Activated T-helper 1 cell treated with anti-CD3 and anti-CD28 coated beads, Interleukin-12 subunit alpha, Interleukin-12 subunit beta, Interleukin-2, Interleukin-4 antibody, amounts not matched to agents 30 ng/mL and 10 ng/mL and 1 ng/mL, durations not matched to agents 14 hours and 24 hours and 36 hours (primary cell): ENCODE results near the gene DHRS3. TPM values are rescaled to one million over a fixed set of nuclear protein-coding genes. Genes with fewer than 3 reads are reported as not detected.
"Not testable (repeated sequence)": the region's sequence is repeated elsewhere in the genome, so short reads cannot be mapped to it uniquely, and the experiment has no call there.

Experiments
- DNase-seq: peaks from one replicate; pipeline ENCODE4 v3.0.0; 2021; ENCODE audit warnings: low spot score
- H3K27ac Mint-ChIP-seq: one replicate; pipeline ENCODE4 v1.8.0; 2021; ENCODE audit warnings: mild to moderate bottlenecking, mixed read lengths
- H3K27me3 Mint-ChIP-seq: one replicate; pipeline ENCODE4 v1.8.0; 2022; ENCODE audit warnings: mild to moderate bottlenecking, moderate library complexity, mixed read lengths; ENCODE audit not compliant: insufficient read depth
- H3K36me3 Mint-ChIP-seq: one replicate; pipeline ENCODE4 v1.8.0; 2021; ENCODE audit warnings: low read depth, mixed read lengths
- H3K4me1 Mint-ChIP-seq: one replicate; pipeline ENCODE4 v1.8.0; 2021; ENCODE audit warnings: low read depth, mixed read lengths
- H3K4me3 Mint-ChIP-seq: one replicate; pipeline ENCODE4 v1.8.0; 2021; ENCODE audit warnings: mild to moderate bottlenecking, moderate library complexity, mixed read lengths
- H3K9me3 Mint-ChIP-seq: one replicate; pipeline ENCODE4 v1.8.0; 2021; ENCODE audit warnings: mixed read lengths
- intact Hi-C: fragments of 100-400 bp; cut with micrococcal nuclease; formaldehyde crosslinking; loops from one replicate; pipeline ENCODE4 v1.15.1; 2024
- total RNA-seq: library from RNA; stranded (reverse); gene quantifications from 2 replicates; pipeline ENCODE4 v1.2.3, GENCODE V29; 2022

The DHRS3 gene
- total RNA-seq, 1 donor from 2014 or later = 111 TPM

DNA sequence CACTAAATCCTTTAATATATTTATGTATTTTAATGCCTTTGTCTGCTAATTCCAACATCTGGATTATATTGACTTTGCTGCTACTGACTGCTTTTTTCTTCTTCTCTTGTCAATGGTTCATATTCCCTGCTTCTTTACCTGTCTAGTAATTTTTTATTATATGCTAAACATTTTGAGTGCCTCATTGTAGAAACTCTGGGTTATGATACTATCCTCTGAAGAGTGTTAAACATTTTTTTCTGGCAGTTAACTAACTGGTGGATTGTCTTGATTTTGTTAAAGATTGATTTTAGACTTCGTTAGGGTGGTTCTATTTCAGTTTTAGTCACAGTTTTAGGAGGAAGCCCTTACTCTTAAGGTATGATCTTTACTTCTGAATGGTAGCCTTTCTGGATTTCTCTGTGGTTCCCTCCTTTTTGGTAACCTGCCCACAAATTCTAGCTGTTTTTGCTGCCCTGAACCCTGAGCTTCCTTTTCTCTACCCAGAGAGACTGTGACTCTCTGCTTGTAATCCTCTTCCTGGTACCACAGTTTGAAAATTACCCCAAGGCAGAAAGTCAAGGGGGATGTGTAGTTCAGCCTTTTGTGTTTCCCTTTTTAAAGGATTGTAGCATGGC is 81.9 kb downstream of the DHRS3 start:
- H3K9me3 Mint-ChIP-seq = peaks cover 26% of the 10 kb centered on the region
- no peak for DNase-seq
- H3K4me1 Mint-ChIP-seq = no peaks in the 10 kb centered on the region
- H3K27me3 Mint-ChIP-seq = peaks cover 2% of the 10 kb centered on the region
- peaks cover 25% of the 10 kb centered on the region for H3K36me3 Mint-ChIP-seq
- intact Hi-C loops = no loop called here
- no peak overlapping the region for H3K27ac Mint-ChIP-seq
- H3K4me3 Mint-ChIP-seq = no peak overlapping the region

DNA sequence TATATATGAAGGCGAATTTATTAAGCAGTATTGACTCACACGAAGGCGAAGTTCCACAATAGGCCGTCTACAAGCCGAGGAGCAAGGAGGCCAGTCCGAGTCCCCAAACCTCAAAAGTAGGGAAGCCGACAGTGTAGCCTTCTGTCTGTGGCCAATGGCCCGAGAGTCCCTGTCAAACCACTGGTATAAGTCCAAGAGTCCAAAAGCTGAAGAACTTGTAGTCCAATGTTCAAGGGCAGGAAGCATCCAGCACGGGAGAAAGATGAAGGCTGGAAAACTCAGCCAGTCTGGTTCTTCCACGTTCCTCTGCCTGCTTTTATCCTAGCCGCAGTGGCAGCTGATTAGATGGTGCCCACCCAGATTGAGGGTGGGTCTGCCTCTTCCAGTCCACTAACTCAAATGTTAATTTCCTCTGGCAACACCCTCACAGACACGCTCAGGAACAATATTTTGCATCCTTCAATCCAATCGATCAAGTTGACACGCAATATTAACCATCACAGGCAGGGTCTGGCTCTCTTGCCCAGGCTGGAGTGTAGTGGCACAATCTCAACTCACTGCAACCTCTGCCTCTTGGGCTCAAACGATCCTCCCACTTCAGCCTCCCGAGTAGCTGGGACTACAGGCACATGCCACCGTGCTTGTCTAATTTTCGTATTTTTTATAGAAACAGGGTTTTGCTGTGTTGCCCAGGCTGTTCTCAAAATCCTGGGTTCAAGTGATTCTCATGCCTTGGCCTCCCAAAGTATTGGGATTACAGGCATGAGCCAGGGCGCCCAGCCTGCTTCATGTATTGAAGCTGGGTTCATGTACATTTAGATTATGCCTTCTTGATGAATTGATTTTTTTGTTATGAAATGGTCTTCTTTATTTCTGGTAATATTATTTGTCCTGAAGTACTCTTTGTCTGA is 85.3 kb downstream of the DHRS3 start:
- Mint-ChIP-seq H3K36me3 (peaks cover 25% of the 10 kb centered on the region), H3K27me3 (peaks cover 2% of the 10 kb centered on the region), H3K4me3 (no peak overlapping the region), H3K9me3 (peaks cover 25% of the 10 kb centered on the region), H3K4me1 (peaks cover 9% of the 10 kb centered on the region), H3K27ac (no peak overlapping the region)
- intact Hi-C loops = no loop called here
- DNase-seq = no peak

DNA sequence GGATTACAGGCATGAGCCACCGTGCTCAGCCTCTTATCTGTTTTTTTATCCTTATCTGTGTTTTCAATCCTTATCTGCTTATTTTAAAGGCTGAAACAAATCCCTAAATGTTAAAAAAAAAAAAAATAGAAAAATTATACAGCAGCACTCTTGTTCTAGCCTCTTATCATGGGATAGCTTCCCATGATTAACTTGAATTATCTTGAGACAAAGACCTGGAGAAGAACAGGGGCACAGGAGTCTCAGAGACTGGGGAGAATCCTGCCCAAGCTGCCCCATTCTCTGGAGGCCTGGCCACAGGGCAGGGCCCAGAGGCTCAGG is 86.9 kb downstream of the DHRS3 start:
- H3K27ac Mint-ChIP-seq = no peak overlapping the region
- DNase-seq = no peak
- intact Hi-C loops = no loop called here
- peaks cover 13% of the 10 kb centered on the region for H3K36me3 Mint-ChIP-seq
- peaks cover 11% of the 10 kb centered on the region for H3K9me3 Mint-ChIP-seq
- H3K27me3 Mint-ChIP-seq = no peaks in the 10 kb centered on the region
- no peak overlapping the region for H3K4me3 Mint-ChIP-seq
- H3K4me1 Mint-ChIP-seq = peaks cover 9% of the 10 kb centered on the region

DNA sequence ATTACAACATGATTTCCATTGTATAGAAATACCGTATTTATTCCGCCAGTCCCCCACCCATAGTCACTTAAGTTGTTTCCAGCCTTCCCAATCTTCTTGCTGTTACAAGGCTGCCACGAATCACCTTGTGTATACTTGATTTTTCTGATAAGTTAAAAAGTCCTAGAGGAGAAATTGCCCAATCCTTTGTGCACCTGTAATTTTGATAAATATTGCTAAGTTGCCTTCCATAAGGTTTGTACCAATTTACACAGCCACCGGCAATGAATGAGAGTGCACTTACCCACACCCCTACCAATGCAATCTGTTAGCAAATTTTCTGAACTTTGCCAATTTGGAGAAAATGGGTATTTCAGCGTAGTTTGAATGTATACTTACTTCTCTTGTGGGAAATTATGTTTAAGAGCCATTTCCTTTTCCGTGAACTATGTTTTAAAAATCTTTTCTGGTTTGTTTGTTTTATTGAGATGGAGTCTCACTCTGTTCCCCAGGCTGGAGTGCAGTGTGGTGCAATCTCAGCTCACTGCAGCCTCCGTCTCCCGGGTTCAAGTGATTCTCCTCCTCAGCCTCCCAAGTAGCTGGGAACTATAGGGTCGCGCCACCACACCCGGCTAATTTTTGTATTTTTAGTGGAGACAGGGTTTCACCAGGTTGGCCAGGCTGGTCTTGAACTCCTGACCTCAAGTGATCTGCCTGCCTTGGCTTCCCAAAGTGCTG is 87.4 kb downstream of the DHRS3 start:
- peaks cover 10% of the 10 kb centered on the region for H3K36me3 Mint-ChIP-seq
- H3K4me1 Mint-ChIP-seq = peaks cover 9% of the 10 kb centered on the region
- peaks cover 7% of the 10 kb centered on the region for H3K9me3 Mint-ChIP-seq
- no peak overlapping the region for H3K4me3 Mint-ChIP-seq
- intact Hi-C loops = no loop called here
- H3K27me3 Mint-ChIP-seq = no peaks in the 10 kb centered on the region
- H3K27ac Mint-ChIP-seq = no peak overlapping the region
- DNase-seq = no peak

DNA sequence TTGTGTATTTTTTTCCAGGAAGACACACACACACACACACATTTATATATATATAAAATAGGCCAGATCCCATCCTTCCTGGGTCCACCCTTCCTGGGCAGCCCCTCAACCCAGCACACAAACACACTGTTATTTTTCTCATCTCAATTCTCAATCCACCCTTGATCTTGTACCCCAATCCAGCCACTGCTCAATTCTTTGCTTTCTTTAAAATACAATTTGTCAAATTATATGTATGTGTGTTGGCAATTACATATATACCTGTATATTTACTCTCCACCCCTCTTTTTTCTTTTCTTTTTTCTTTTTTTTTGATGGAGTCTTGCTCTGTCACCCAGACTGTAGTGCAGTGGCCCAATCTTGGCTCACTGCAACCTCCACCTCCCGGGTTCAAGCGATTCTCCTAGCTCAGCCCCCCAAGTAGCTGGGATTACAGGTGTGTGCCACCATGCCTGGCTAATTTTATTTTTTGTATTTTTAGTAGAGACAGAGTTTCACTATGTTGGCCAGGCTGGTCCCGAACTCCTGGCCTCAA is 88.3 kb downstream of the DHRS3 start:
- Mint-ChIP-seq H3K27ac (peak overlapping the region; percentile 32), H3K36me3 (peaks cover 4% of the 10 kb centered on the region), H3K9me3 (no peaks in the 10 kb centered on the region), H3K27me3 (no peaks in the 10 kb centered on the region), H3K4me3 (no peak overlapping the region), H3K4me1 (peaks cover 9% of the 10 kb centered on the region)
- intact Hi-C loops = no loop called here
- no peak for DNase-seq

DNA sequence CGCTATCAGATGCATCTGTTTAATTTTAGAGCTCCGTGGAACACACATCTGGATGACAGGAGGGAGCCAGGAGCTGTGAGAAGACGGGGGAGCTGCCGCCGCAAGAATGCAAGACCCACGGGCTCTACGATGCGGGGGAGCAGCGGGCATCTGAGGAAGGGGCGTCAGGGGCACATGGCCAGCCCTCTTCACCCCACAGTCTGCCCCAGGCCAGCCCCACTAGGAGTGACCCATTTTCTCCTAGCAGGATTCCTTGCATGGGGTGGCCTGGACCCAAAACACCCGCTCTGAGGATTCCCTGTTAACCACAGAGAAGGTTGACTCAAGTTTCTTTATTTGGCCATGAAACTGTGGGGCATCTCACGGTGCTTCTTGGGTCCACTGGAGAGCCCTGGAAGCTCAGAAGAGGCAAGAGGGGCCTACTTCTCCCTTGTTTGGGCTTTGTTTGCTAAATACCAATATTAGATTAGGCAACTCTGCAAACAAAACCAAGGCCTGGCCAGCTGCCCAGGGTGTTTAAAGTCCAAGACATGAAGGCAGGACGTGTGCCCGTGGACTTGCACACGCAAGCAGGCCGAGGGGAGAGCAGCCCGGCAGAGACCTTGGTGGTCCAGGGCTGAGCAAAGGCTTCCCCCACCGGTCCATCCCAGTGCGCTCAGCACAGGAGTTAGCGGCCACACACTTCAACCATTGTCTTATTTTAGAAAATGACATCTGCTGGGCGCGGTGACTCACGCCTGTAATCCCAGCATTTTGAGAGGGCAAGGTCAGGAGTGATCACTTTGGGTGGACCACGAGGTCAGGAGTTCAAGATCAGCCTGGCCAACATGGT is 89.8 kb downstream of the DHRS3 start:
- no peaks in the 10 kb centered on the region for H3K27me3 Mint-ChIP-seq
- H3K9me3 Mint-ChIP-seq = peaks cover 4% of the 10 kb centered on the region
- no peak for DNase-seq
- no peak overlapping the region for H3K27ac Mint-ChIP-seq
- intact Hi-C loops = no loop called here
- peaks cover 4% of the 10 kb centered on the region for H3K36me3 Mint-ChIP-seq
- peaks cover 14% of the 10 kb centered on the region for H3K4me1 Mint-ChIP-seq
- no peak overlapping the region for H3K4me3 Mint-ChIP-seq

DNA sequence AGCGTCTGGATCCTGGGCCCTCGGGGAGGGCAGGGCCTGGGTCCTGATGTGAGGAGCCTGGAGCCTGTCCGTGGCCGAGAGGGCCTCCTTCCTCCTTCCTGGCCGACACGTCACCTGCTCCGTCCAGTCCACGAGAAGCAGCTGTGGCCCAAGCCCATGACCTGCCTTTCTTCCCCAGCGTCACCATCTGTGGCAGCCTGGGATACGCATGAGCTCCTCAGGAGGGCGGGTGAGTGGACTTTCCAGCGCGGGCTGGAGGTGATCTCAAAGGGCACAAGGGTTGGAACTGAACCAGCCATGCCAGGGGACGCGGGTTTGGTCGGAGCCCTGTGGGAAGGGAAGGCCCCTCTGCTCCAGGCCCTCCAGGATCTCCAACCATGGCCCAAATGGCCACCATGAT is 90.4 kb downstream of the DHRS3 start:
- intact Hi-C loops = no loop called here
- Mint-ChIP-seq H3K9me3 (peaks cover 4% of the 10 kb centered on the region), H3K36me3 (peaks cover 4% of the 10 kb centered on the region), H3K27ac (no peak overlapping the region), H3K4me3 (no peak overlapping the region), H3K4me1 (peaks cover 14% of the 10 kb centered on the region), H3K27me3 (no peaks in the 10 kb centered on the region)
- no peak for DNase-seq

DNA sequence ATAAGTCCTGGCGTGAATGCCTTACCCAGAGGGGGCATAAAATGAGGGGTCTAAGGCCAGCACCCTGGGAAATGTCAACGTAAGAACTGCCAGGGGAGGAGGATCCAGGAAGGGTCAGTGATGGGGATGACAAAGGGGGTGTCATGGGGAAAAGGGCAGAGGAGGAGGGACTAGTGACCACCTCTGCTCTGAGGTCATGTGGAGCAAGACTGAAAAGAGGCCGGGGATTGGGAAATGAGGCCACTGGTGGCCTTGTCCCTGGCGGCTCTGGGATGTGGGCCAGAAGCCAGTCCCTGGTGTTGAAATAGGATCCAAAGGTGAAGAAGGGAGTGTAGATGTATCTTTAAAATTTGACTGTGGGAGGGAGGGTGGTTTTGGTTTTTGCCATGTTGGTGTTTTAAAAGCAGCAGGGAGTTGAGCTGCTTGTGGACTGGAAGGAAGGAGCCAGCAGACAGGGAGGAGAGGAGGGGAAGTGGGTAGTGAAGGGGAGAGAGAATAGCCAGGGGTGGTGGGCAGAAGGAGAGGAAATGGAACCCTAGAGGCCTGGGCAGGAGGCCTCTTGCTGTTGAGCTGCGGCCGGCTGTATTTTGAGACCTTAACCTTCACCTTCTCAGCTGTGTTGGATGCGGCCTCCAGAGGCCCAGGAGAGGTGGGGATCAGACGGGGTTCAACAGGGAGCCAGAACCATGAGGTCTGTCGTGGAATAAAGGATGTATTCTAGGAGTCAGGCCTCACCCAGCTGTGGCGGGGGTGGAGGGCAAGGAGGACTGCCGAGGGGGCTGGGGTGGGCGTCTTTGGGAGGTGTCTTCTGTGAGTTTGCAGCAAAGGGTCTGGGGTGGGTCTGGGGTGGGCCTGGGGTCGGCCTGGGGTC is 92.5 kb downstream of the DHRS3 start:
- Mint-ChIP-seq H3K4me1 (peaks cover 14% of the 10 kb centered on the region), H3K27ac (peak overlapping the region; percentile 67), H3K36me3 (peaks cover 5% of the 10 kb centered on the region), H3K9me3 (peaks cover 4% of the 10 kb centered on the region), H3K27me3 (no peaks in the 10 kb centered on the region), H3K4me3 (no peak overlapping the region)
- intact Hi-C loops = no loop called here
- no peak for DNase-seq

DNA sequence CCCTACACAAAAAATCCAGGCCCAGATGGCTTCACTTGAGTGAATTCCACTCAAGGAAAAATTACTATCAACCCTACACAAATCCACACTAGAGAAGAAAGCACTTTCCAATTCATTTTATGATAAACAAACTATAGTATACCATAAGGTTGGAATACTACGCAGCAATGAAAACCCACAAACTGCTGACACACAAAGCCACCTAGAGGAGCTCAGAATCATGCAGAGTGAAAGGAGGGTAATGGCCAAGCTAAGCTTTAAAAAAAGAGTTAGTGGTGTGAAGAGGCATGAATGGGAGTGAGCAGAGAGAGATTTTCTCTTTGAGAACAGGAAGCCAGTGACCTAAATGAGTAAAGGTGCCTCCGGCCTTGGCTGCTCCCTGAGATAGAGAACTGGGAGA is 93.7 kb downstream of the DHRS3 start:
- H3K36me3 Mint-ChIP-seq = peaks cover 14% of the 10 kb centered on the region
- H3K9me3 Mint-ChIP-seq = peaks cover 4% of the 10 kb centered on the region
- H3K27me3 Mint-ChIP-seq = no peaks in the 10 kb centered on the region
- no peak overlapping the region for H3K27ac Mint-ChIP-seq
- H3K4me1 Mint-ChIP-seq = peaks cover 18% of the 10 kb centered on the region
- no peak overlapping the region for H3K4me3 Mint-ChIP-seq
- intact Hi-C loops = no loop called here
- DNase-seq = no peak

DNA sequence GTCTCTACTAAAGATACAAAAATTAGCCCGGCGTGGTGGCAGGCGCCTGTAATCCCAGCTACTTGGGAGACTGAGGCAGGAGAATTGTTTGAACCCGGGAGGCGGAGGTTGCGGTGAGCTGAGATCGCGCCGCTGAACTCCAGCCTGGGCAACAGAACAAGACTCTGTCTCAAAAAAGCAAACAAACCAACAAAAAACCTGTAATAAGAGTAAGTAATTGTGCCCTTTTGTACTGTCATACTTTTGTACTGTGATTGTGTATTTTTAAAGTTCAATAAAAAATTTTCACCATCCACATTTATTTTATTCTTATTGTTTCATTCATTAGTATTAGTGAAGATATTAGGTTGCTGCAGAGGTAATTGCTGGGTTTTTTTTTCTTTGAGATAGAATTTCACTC is 95.2 kb downstream of the DHRS3 start:
- peaks cover 22% of the 10 kb centered on the region for H3K4me1 Mint-ChIP-seq
- intact Hi-C loops, H3K9me3 Mint-ChIP-seq, H3K27ac Mint-ChIP-seq, H3K27me3 Mint-ChIP-seq, H3K4me3 Mint-ChIP-seq, DNase-seq: not testable (repeated sequence)
- H3K36me3 Mint-ChIP-seq = peaks cover 15% of the 10 kb centered on the region

DNA sequence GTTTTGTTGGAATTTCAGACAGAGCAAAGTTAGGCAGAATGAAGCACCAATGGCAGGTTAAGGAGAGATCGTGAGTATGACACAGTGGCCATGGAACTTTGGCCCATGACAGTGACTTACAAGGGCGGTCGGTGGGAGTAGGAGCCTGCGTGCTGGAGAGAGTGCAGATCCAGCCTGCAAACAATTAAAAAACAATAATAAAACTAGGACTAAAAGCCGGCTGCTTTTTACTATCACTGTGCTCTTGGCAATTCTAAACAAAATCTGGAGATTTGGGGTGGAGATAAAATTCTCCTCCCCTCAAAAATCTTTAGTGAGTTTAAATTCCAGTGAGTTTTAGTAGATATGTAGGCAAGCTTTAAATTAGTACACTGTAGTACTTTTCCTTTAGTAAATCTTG is 96.9 kb downstream of the DHRS3 start:
- Mint-ChIP-seq H3K27ac (peak overlapping the region; percentile 53), H3K36me3 (peaks cover 21% of the 10 kb centered on the region), H3K4me1 (peaks cover 30% of the 10 kb centered on the region), H3K4me3 (no peak overlapping the region), H3K9me3 (peaks cover 4% of the 10 kb centered on the region), H3K27me3 (no peaks in the 10 kb centered on the region)
- DNase-seq = no peak
- intact Hi-C loops = no loop called here
